Amygdala (tissue), 56 donors: Measurements from ENCODE around the gene B3GNT3.

ENCODE experiments used
- DNase-seq, 56 donors: peaks; one replicate each; lab custom pipeline; 2025; lab: John Stamatoyannopoulos, UW

B3GNT3 gene

DNA sequence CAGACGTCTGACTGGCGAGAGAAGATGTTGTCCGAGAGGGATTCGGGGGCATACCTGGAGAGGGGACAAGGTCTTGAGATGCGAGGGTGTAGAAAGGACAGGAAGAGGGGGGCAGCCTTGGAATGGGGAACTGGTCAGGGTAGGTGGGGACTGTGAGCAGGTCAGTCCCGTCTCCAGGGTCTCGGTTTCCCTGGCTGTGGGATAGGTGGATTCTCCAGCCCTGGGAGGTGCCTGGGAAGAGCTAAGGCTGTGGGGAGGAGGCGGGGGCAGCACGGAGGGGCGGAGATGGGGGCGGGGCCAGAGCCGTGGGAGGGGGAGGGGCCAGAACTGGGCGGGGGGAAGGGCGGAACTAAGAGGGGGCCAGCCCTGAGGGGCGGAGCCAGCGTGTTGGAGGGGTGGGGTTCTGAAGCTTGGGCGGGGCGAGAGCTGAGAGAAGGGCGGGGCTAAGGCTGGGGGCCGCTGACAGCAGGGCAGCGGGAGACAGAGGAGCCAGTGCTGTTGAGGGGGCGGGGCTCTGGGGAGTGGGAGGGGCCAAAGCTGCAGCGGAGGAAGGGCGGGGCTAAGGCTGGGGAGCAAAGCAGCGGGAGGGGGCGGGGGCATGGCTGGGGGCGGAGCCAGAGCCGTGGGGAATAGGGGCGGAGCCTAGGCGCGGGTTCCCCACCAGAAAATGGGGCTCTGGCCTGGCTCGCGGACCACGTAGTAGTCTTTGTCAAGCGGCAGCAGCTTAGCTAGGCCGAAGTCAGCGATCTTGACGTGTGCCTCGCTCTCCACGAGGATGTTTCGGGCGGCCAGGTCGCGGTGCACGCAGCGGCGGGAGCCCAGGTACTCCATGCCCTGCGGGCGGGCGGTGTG lies 35.9 kb downstream of the B3GNT3 start:
- peak in 50 of 56 donors; percentile 7 to 91 (median 71) for DNase-seq

DNA sequence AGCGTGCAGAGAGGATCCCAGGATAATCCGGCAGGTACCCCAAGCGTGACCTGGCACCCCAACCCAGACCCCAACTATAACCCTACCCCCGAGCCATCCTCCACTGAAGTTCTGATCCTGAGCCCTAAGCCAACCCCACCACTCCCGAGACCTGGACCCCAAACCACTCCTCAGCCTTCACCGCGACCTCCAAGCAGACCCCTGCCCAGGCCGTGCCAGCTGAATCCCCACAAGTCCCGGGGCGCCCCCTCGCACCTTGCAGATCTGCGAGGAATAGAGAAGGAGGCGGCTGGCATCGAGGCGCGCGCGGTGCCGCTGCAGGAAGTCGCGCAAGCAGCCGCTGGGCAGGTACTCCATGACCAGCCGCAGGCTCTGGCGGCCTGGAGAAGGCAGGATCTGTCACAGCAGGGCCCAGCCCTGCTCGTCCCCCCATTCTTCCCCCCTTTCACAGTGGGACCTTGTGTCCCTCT lies 36.5 kb downstream of the B3GNT3 start:
- peak in 3 of 56 donors; percentile 2 to 19 (median 13) for DNase-seq

DNA sequence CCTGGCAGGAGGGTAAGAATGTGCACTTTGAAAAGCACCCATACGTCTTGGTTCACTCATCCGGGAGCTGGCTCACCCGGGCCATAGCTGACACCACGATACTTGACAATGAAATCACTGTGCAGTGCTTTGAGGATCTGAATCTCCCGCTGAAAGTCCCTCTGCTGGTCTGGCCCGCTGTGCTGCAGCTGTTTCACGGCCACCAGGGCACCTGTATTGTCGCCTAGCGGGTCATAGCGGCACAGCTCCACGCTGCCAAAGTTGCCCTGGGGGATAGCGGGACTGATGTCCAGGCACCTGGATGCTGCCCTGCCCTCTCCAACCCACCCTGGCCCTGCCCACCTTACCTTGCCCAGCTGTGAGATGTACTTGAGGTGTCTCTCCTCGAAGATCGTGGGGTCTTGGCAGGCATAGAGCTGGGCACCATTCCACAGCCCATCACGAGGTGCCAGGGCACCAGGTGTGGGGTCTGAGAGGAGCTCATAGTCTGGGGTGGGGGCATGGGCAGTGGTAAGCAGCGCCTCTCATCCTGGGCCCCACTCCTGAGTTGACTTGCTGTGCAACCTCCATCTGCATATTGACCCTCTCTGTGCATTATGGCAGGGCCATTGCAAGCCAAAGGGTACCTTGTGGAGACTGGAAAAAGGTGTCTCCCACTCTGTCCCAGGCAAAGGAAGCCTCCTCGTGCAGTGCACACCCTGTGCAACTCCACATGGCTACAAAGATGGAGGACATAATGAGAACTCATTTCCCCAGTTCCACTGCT lies 37.7 kb downstream of the B3GNT3 start:
- DNase-seq, result no peak

DNA sequence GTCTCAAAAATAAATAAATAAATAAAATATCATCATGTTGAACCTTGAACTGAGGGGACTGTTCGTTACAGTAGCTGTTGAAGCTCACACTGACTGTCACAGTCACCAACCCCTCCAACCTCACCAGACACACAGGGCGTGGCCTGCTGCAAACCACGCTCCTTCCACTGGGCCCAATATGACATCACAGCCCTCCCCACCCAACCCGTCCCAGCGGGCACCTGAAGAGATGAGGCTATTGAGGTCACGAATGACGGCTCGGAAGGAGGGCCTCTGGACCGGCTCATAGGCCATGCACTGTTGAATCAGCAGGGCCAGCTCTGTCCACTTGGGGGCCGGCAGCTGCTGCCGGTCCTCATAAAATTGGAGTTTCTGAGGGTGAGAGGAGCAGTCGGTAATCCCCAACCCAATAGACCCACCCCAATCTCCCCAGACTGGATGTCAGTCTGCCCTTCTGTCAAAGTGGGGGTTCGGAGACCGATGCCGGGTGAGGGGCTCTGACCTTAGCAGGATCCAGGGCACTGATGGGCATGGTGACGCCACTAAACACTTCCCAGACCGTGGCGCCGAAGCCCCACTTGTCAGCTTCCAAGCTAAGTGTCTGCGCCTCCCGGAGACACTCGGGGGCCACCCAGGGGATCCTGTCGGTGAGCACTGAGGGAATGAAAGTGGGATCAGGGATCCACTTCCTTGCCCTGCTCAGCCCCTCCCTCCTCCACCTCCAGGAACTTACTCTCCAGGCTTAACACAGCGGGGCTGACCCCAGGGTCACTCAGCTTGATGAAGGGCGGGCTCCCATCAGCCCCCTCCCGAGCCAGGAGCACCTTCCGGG lies 39.6 kb downstream of the B3GNT3 start:
- no peak for DNase-seq

DNA sequence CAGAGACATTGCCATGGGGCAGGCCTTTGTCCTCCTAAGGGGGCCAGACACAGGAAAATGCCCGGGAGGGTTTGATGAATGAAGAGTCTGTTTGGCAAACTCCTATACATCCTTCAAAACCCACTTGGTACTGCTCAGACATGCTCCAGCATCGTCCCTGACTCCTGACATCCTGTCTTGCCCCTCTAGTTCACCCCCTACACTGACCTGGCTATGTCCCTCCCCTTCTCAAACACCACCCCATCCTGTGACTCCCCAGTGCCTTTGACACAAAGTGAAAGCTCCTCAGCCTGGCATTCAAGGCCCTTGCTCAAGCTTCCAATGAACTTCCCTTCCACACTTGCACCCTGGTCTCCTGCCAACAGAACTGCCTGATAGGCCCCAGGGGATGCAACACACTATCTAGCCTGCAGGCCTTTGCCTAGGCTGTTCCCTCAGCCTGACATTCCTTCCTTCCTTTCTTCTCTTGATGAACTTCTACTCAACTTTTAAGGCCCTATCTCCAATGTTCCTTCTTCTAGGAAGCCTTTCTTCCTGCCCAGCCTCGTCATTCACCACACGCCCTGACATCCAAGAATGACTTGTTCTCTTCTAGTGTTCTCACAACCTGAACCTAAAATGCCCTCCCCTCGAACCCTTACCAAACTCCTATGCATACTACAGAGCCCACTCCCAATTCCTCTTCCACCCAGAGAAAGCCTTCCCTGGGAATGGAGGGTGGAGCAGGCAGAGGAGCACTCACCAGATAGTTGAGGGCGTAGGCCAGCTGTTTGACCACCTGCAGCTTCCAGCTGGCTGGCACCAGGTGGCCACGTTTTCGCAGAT lies 40.5 kb downstream of the B3GNT3 start:
- DNase-seq, result no peak

DNA sequence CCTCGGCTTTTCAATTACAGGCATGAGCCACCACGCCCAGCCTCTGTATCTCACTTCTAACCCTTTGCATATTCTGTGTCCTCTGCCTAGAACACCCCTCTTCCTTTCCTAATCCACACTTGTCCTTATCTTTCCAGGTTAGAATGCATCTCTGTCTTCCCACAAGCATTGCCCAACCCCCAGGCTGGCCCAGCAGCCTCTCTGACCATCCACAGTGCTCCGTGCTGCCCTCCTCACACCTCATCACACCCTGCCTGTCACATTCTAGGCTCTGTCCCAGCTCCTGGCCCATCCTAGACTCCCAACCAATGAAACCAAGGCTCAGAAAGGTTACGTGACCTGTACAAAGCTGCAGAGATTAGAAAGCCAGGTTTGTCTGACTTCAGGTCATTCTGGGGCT lies 41.6 kb downstream of the B3GNT3 start:
- DNase-seq, result no peak

DNA sequence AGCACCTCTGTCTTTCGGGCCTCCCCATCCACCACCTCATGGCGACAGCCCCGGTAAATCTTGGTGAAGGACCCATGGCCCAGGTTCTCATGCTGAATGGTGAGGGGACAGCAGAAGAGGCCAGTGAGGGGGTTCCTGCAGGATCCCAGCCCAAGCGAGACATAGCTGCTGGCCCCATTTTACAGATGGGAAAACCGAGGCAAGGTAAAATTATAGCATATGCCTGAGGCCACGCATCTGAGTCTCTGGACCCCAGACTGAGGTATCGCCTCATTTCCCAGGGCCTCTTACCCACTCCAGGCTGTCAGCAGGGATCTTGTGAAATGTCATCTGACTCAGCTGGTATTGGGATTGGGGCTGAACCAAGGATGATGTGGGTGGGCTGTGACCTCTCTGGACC lies 43.0 kb downstream of the B3GNT3 start:
- no peak for DNase-seq

DNA sequence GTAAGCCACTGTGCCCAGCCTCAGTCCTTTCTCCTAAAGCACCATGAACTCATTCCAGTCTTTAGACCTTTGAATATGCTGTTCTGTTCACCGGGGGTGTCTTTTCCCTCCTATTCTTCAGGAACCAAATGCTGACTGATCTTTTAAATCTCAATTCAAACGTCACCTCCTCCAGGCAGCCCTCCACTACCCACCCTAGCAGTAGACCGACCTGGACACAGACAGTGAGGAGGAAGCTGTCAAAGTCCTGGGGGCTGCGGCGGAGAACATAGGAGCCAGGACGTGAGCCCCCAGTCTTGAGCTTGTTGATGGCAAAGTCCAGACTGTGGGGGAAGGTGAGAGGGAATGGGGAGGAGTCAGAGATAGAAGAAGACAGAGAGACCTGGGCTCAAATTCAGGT lies 45.1 kb downstream of the B3GNT3 start:
- DNase-seq, result no peak

DNA sequence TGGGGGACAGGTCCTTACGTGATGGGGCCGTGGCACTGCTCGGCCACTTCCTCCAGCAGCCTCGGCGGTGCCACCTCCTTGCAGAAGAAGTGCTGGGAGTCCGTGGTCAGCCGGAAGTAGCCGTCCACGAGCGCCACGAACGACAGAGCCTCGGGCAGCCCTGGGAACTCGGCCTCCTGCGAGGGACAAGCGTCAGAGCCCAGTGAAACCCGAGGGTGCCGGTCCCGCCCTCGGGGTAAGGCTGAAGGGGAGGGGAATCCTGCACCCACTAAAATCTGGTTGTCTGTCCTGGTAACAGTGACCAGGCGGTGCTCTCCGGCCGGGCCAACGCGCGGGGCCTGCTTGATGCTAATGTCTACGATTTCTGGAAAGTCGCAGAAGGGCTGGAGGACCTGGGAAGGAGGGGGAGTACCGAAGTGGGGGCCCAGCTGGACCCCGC lies 46.5 kb downstream of the B3GNT3 start:
- DNase-seq, result no peak

DNA sequence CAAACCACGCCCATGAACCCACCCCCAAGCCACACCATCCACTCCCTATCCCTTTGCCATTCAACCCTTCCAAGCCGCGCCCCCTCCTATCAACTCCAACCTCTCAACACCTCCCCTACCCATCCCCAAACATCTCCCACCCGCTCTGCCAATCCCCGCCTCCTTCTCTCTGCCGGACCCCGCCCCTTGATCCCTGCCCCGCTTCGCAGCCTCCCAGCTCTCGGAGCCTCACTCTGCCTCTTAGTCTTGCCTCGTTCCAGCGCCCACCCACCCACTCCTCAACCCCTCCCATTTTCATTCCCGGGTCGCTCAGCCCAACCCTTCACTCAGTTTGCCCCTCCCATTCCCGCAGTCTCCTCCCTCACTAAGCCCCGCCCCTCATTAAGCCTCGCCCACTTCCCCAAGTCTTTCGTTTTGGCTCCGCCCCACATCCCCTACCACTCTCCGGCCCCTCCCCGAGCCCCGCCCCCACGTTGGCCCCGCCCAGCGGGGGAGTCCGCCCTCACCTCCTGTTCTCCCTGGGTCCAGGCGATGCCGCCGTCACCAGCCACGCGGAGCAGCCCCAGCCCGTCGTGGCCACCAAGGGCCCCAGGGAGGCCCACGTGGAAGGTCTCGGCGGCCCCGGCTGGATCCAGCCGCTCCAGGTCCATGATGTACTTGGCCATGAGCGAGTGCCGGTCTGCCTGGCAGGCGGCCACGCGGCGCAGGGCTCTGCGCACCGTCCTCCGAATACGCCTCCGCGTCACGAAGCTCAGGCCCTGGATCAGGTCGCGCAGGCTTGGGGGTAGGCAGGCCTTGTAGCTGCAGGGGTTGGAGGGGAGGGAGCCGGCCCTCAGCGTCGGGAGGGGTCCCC lies 47.1 kb downstream of the B3GNT3 start:
- DNase-seq, result peak in 48 of 56 donors; percentile 7 to 79 (median 50)

DNA sequence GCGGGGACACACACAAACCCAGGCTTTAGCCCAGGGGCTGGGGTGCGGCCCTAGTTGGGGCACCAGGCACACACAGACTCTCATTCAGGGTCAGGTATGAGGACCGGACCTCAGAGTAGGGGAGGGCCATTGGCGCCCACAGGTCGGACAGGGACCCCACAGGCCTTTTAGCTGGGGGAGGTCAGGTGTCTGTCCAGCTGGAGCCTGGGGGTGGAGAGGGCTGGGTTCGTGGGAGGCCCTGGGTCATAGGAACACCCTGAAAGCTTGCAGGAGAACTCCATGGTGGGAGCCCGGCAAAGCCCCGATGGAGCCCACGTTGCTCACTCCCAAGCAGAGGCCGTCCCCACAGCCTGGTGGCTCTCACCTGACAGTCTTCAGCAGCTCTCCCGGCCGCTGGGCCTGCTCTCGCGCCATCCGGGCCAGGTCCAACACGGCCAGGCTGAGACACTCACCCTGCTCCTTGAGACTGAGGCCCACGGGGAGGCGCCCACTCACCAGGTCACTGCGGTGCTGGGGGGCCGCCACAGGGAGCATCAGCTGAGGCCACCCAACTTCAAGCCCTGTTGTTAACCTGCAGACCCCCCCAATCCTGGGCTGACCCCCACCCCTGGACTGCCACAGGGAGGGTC lies 47.8 kb downstream of the B3GNT3 start:
- DNase-seq, result no peak

DNA sequence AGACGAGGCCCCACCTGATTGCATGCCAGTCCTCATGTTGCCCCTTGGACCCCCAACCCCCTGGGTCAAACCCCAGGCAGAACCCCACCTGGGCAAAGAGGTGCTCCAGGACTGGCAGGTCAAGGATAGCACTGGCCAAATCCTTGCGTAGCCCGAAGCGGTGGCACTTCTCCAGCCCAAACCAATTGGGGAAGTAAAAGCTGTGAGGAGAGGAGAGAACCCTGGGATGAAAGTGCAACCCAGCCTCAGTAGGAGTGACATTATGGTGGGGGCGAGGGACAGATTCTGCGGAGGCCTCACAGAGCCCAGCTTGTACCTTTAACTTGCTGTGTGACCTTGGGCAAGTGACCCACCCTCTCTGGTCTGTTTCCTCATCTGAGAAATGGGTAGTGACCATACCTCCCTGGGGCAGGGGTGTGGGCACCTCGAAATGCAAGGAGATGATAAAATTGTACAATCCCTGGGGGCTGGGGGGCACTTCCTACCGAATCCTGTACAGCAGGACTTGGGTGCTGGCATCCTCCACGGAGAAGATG lies 48.4 kb downstream of the B3GNT3 start:
- no peak for DNase-seq

DNA sequence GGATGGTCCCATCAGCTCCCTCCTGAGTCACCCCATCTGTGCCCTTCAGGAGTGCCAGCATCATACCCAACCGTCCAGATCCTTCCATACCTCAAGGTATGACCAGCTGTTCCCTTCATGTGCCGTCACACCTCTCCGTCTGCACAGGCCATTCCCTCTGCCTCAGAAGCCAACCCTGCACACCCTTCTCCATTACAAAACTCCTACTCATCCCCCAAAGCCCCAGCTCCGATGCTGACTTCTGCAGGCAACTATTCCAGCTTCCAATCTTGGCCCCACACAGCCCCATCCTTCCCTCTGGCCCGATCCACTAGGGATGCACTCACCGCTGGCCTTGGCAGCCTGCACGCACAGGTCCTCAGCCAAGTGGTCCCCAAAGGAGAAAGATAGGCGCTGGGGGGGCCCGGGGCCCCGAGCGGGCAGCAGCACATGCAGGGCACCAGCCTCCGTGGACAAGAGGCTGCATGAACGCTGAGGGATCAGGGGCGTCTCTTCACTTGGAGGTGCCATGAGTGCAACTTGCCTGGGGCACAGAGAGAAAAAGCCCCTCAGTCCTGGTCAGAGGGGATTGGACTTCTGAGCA lies 49.1 kb downstream of the B3GNT3 start:
- no peak for DNase-seq

DNA sequence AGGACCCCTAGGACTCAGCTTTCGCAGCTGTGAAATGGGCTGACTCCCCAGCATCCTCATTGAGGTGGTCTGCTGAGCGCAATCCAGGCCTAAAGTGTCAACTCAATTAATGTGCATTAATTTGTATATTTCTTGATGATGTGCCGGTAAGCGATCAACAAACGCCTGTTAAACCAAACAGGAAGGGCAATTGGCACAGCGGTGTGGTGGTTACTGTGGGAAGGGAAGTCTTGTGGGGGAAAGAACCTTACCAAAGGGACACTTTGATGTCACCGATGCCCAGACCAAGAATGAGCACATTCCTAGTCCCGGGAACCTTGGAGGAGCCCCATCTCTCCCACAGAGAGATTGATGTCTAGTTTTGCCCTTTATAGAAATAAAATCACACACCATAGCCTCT lies 51.2 kb downstream of the B3GNT3 start:
- no peak for DNase-seq

DNA sequence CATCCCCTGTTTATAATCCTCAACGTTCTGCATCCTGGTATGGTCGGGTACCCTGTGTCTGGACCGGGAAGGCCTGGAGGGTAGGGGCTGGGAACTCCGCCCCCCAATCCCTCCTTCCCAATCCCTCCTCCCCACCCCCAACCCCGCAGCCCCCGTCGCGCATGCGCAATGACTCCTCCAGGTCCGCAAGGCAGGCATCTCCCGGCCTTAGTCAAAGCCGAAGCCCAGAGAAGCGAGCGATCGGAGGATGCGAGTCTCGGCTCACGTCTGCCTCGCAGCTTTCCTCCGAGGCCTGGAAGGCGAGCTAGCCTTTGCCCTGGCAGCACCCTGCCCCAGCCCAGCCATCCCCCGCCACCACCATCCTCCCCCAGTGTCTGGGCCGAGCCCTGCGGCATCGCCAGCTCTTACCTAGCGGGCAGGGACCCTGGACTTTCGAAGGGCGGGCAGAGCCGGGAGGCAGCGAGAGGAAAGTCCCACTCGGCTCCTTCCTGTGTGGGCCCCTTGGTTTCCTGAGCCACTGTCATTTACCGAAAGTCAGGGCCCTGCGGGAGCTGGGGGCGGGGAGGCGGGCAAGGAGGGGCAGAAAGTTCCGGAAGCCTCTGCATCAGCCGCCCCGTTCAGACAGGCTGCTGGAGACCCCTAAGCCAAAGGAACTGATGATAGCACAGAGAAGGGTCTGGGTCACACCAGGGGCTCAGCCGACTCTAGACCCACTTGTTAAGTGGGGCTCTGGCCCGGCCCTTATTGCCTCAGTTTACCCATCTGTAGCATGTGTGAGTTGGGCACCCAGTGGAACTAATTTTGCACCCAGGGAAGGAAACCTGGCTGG lies 52.8 kb downstream of the B3GNT3 start, which contains the start of gene JAK3:
Gene JAK3 (minus strand): TSS at position 445 of the 829 bp plus-strand sequence. CDS start 3,565 bp downstream, outside the sequence.
- DNase-seq, result peak in 47 of 56 donors; percentile 7 to 61 (median 30)

DNA sequence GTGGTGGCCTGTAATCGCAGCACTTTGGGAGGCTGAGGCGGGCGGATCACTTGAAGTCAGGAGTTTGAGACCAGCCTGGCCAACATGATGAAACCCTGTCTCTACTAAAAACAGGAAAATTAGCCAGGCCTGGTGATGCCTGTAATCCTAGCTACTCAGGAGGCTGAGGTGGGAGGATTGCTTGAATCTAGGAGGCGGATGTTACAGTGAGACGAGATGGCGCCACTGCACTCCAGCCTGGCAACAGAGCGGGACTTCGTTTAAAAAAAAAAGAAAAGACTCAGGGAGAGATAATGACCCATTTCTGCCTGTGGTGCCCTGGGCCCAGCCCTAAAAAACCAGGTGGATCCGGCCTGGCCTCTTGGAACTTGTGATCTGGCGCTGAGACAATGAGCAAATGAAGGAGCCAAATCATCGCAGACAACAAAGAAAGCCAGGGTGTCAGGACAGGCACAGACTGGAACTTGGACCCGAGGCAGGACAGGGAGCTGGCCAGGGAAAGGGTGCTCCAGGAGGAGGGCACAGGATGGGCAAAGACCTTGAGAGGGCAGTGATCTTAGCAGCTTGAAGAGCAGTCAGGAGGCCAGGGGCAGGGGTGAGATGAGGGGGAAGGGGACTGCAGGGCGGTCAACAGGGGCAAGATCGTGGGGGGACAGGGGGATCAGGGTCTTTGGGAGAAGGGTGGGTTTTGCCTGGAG lies 53.8 kb downstream of the B3GNT3 start:
- no peak for DNase-seq
